A172 (cell line): Measurements from ENCODE around the gene FZR1. TPM values are rescaled to one million over a fixed set of nuclear protein-coding genes. Genes with fewer than 3 reads are reported as not detected.
A peak's percentile ranks its signal among the peaks of the same experiment; 100 is the strongest.

Experiments
- DNase-seq: peaks from one replicate; pipeline ENCODE4 v3.0.0-alpha.2; 2015; ENCODE audit warnings: low spot score
- total RNA-seq: library from RNA; depleted of rRNA; stranded (reverse); fragments of >200 nt; shearing (Covaris generic); gene quantifications from 2 replicates; pipeline ENCODE4 v1.2.3, GENCODE V29; 2014

The FZR1 gene
- total RNA-seq, 1 experiment from 2014 or later = 46.2 TPM

GRCh38 chr19:3531716-3532115 lies 25.6 kb downstream of the FZR1 start:
- DNase-seq = no peak

- DNase-seq = no peak
Observed at GRCh38 chr19:3532154-3532786, 26.2 kb downstream of the FZR1 start.

GRCh38 chr19:3533033-3533432 lies 26.9 kb downstream of the FZR1 start:
- DNase-seq = no peak

GRCh38 chr19:3533563-3534216 lies 27.6 kb downstream of the FZR1 start:
- DNase-seq = no peak

- DNase-seq = no peak
Observed at GRCh38 chr19:3534375-3535234, 28.5 kb downstream of the FZR1 start.

- DNase-seq = no peak
Observed at GRCh38 chr19:3535235-3535535, 29.1 kb downstream of the FZR1 start.

- no peak for DNase-seq
Observed at GRCh38 chr19:3535563-3535965, 29.5 kb downstream of the FZR1 start.

- DNase-seq = no peak
Observed at GRCh38 chr19:3535981-3536380, 29.9 kb downstream of the FZR1 start.

- DNase-seq = no peak
Observed at GRCh38 chr19:3536429-3537100, 30.5 kb downstream of the FZR1 start.

GRCh38 chr19:3537101-3537437 lies 31.0 kb downstream of the FZR1 start:
- no peak for DNase-seq

- no peak for DNase-seq
Observed at GRCh38 chr19:3537438-3538240, 31.5 kb downstream of the FZR1 start.

GRCh38 chr19:3538258-3538929 lies 32.3 kb downstream of the FZR1 start:
- no peak for DNase-seq

- peak; percentile 37 for DNase-seq
Observed at GRCh38 chr19:3538965-3539755, 33.0 kb downstream of the FZR1 start, which contains the start of gene TEKTIP1. Gene TEKTIP1 (plus strand): TSS chr19:3539174. CDS start chr19:3539178, 4 bp downstream.

- no peak for DNase-seq
Observed at GRCh38 chr19:3539756-3540118, 33.6 kb downstream of the FZR1 start.

- no peak for DNase-seq
Observed at GRCh38 chr19:3543150-3544057, 37.3 kb downstream of the FZR1 start.

GRCh38 chr19:3544058-3544376 lies 37.9 kb downstream of the FZR1 start:
- no peak for DNase-seq

GRCh38 chr19:3544742-3545668 lies 38.9 kb downstream of the FZR1 start:
- peak; percentile 72 for DNase-seq

- DNase-seq = no peak
Observed at GRCh38 chr19:3545669-3546034, 39.5 kb downstream of the FZR1 start.
